HG02852 (cell line): ENCODE data around the gene PRR33.

Experiments used
- ATAC-seq: cut with Tn5 transposase; IDR thresholded peaks from one replicate; pipeline ENCODE4 v1.9.1; 2021; ENCODE audit warnings: mild to moderate bottlenecking, moderate library complexity; ENCODE audit not compliant: unreplicated experiment

Gene PRR33

GRCh38 chr11:1852877-1853276, 38.8 kb downstream of the PRR33 start, which contains the start of gene LSP1:
TSS of gene LSP1 (plus strand) at chr11:1853084. CDS start at chr11:1853145, 61 bp downstream.
- peak; percentile 44 for ATAC-seq

GRCh38 chr11:1852271-1852876, 39.3 kb downstream of the PRR33 start:
- ATAC-seq, result peak; percentile 0

GRCh38 chr11:1851468-1852180, 40.1 kb downstream of the PRR33 start:
- no peak for ATAC-seq

GRCh38 chr11:1848640-1849430, 42.9 kb downstream of the PRR33 start:
- ATAC-seq, result no peak

- no peak for ATAC-seq
Measured at GRCh38 chr11:1847926-1848639, 43.6 kb downstream of the PRR33 start.

GRCh38 chr11:1847006-1847735, 44.5 kb downstream of the PRR33 start:
- no peak for ATAC-seq

GRCh38 chr11:1846453-1846932, 45.2 kb downstream of the PRR33 start:
- no peak for ATAC-seq

- no peak for ATAC-seq
Measured at GRCh38 chr11:1845561-1846452, 45.9 kb downstream of the PRR33 start.

GRCh38 chr11:1845095-1845429, 46.6 kb downstream of the PRR33 start:
- ATAC-seq, result no peak

- ATAC-seq, result no peak
Measured at GRCh38 chr11:1844221-1845094, 47.2 kb downstream of the PRR33 start.

- no peak for ATAC-seq
Measured at GRCh38 chr11:1843796-1844195, 47.9 kb downstream of the PRR33 start.

GRCh38 chr11:1843098-1843473, 48.6 kb downstream of the PRR33 start:
- ATAC-seq, result no peak

GRCh38 chr11:1842149-1843097, 49.3 kb downstream of the PRR33 start:
- ATAC-seq, result no peak

- no peak for ATAC-seq
Measured at GRCh38 chr11:1841511-1842148, 50.1 kb downstream of the PRR33 start.

GRCh38 chr11:1840780-1841480, 50.8 kb downstream of the PRR33 start:
- no peak for ATAC-seq
